Mononuclear cell (primary cell): ENCODE measurements around the gene LSS. TPM values are rescaled to one million over a fixed set of nuclear protein-coding genes. Genes with fewer than 3 reads are reported as not detected.
"Not testable (repeated sequence)": the region's sequence is repeated elsewhere in the genome, so short reads cannot be mapped to it uniquely, and the experiment has no call there.

Experiments used
- H3K27me3 ChIP-seq: 2 replicates; pipeline ENCODE4 v1.6.0; 2011; ENCODE audit warnings: low read length, control low read depth; ENCODE audit not compliant: insufficient read depth
- H3K4me1 ChIP-seq: 2 replicates; pipeline ENCODE4 v1.5.1; 2011; ENCODE audit warnings: mild to moderate bottlenecking, low read length, control low read depth; ENCODE audit not compliant: insufficient read depth
- H3K4me3 ChIP-seq: 2 replicates; pipeline ENCODE4 v1.5.1; 2011; ENCODE audit warnings: mild to moderate bottlenecking, low read length, moderate library complexity
- H3K9me3 ChIP-seq: 2 replicates; pipeline ENCODE4 v1.5.1; 2011; ENCODE audit warnings: low read depth, mild to moderate bottlenecking, control low read depth, low read length
- total RNA-seq: library from RNA; depleted of rRNA; stranded (reverse); fragments of >200 nt; gene quantifications from one replicate; pipeline ENCODE4 v1.2.3, GENCODE V29; 2012

LSS gene
- total RNA-seq, 1 donor = 9.6 TPM

- H3K27me3 ChIP-seq = no peaks in the 10 kb centered on the region
- no peaks in the 10 kb centered on the region for H3K9me3 ChIP-seq
- peak overlapping the region; percentile 32 for H3K4me3 ChIP-seq
- H3K4me1 ChIP-seq = peaks cover 29% of the 10 kb centered on the region
These were observed 754 bp upstream of the LSS start for GRCh38 chr21:46229133-46229922.

GRCh38 chr21:46227811-46228344 is 696 bp downstream of the LSS start:
- Histone ChIP-seq H3K4me1 (peaks cover 29% of the 10 kb centered on the region), H3K4me3 (peak overlapping the region; percentile 67), H3K27me3 (no peaks in the 10 kb centered on the region), H3K9me3 (no peaks in the 10 kb centered on the region)

GRCh38 chr21:46226920-46227599 is 1.5 kb downstream of the LSS start:
- Histone ChIP-seq H3K4me1 (peaks cover 29% of the 10 kb centered on the region), H3K27me3 (no peaks in the 10 kb centered on the region), H3K9me3 (no peaks in the 10 kb centered on the region), H3K4me3 (no peak overlapping the region)

- Histone ChIP-seq H3K4me1 (peaks cover 29% of the 10 kb centered on the region), H3K27me3 (no peaks in the 10 kb centered on the region), H3K4me3 (no peak overlapping the region), H3K9me3 (no peaks in the 10 kb centered on the region)
These were observed 2.4 kb downstream of the LSS start for GRCh38 chr21:46226146-46226545.

GRCh38 chr21:46223661-46224060 is 4.9 kb downstream of the LSS start:
- not testable (repeated sequence) for H3K4me3 ChIP-seq, H3K27me3 ChIP-seq, H3K9me3 ChIP-seq
- peaks cover 20% of the 10 kb centered on the region for H3K4me1 ChIP-seq

- Histone ChIP-seq H3K4me3 (no peak overlapping the region), H3K9me3 (no peaks in the 10 kb centered on the region), H3K27me3 (no peaks in the 10 kb centered on the region), H3K4me1 (peaks cover 19% of the 10 kb centered on the region)
These were observed 5.4 kb downstream of the LSS start for GRCh38 chr21:46223217-46223616.

- Histone ChIP-seq H3K27me3 (no peaks in the 10 kb centered on the region), H3K9me3 (no peaks in the 10 kb centered on the region), H3K4me3 (no peak overlapping the region), H3K4me1 (peaks cover 13% of the 10 kb centered on the region)
These were observed 6.0 kb downstream of the LSS start for GRCh38 chr21:46222436-46223116.

- no peaks in the 10 kb centered on the region for H3K27me3 ChIP-seq
- peaks cover 6% of the 10 kb centered on the region for H3K4me1 ChIP-seq
- no peak overlapping the region for H3K4me3 ChIP-seq
- H3K9me3 ChIP-seq = no peaks in the 10 kb centered on the region
These were observed 6.7 kb downstream of the LSS start for GRCh38 chr21:46221664-46222435.

- Histone ChIP-seq H3K9me3 (no peaks in the 10 kb centered on the region), H3K27me3 (no peaks in the 10 kb centered on the region), H3K4me1 (no peaks in the 10 kb centered on the region), H3K4me3 (no peak overlapping the region)
These were observed 7.7 kb downstream of the LSS start for GRCh38 chr21:46220847-46221246.

GRCh38 chr21:46220275-46220810 is 8.2 kb downstream of the LSS start:
- Histone ChIP-seq H3K9me3 (no peaks in the 10 kb centered on the region), H3K4me3 (no peak overlapping the region), H3K4me1 (no peaks in the 10 kb centered on the region), H3K27me3 (no peaks in the 10 kb centered on the region)

- no peak overlapping the region for H3K4me3 ChIP-seq
- no peaks in the 10 kb centered on the region for H3K27me3 ChIP-seq
- H3K9me3 ChIP-seq = no peaks in the 10 kb centered on the region
- H3K4me1 ChIP-seq = no peaks in the 10 kb centered on the region
These were observed 8.9 kb downstream of the LSS start for GRCh38 chr21:46219591-46220239.

- Histone ChIP-seq H3K27me3 (no peaks in the 10 kb centered on the region), H3K4me3 (no peak overlapping the region), H3K9me3 (no peaks in the 10 kb centered on the region), H3K4me1 (no peaks in the 10 kb centered on the region)
These were observed 9.5 kb downstream of the LSS start for GRCh38 chr21:46218906-46219590.

- Histone ChIP-seq H3K27me3 (no peaks in the 10 kb centered on the region), H3K9me3 (no peaks in the 10 kb centered on the region), H3K4me3 (no peak overlapping the region)
These were observed 10.9 kb downstream of the LSS start for GRCh38 chr21:46217511-46218196.

More at GRCh38 chr21:46217511-46218196, 10.9 kb downstream of the LSS start:
- no peaks in the 10 kb centered on the region for H3K4me1 ChIP-seq
